ENCODE measurements around the gene U2AF1.
"Not testable (repeated sequence)": the region's sequence is repeated elsewhere in the genome, so short reads cannot be mapped to it uniquely, and the experiment has no call there.

The U2AF1 gene

GRCh38 chr21:43106965-43107793, at the start of gene U2AF1:
U2AF1 (minus strand) TSS chr21:43107570; CDS start chr21:43107494, 76 bp downstream.
- in situ Hi-C loops (cut with MboI; ENCODE audit: low pct_unique_long_range_greater_than_20kb, low sequenced_read_pairs, unreplicated experiment); DNase-seq (ENCODE audit: low spot score): not testable (repeated sequence)

DNA sequence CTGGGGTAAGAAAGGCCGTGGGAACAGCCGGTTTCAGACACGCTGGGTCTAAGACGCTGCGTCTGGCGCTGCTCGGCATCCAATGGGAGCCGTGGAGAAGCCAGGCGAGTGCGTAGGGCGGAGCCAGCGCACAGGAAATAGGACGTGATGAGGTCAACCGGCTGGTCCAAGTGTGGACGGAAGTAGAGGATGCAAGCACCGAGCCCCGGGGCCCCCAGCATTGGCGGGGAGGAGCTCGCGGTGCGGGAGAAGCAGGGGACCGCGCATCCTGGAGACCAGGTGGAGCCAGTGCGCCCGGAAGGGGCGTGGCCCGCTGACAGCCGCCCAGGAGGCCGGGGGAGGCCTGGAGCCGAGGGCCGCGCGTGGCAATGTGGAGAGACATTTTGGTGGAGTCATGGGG, 46.2 kb upstream of the U2AF1 start:
- in situ Hi-C loops (cut with MboI; ENCODE audit: low pct_unique_long_range_greater_than_20kb, low sequenced_read_pairs, unreplicated experiment): not testable (repeated sequence)

DNA sequence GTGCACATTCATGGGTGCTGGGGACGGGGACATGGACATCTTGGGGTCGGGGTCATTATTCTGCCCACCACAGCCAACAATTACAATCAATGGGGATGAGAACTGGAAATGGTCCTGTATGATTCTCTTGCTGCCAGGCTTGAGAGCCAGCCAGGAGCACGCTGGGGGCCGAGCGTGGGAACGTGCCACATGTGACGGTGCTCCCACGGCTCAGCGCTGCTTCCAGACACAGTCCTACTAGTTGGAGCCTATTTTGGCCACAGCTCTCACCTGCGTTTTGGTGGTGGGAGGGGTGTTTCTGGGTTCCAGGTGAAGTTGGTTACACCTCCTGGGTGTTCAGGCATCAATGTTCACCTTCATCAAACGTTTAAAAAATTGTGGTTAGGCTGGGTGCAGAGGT, 42.0 kb upstream of the U2AF1 start:
- in situ Hi-C loops (cut with MboI; ENCODE audit: low pct_unique_long_range_greater_than_20kb, low sequenced_read_pairs, unreplicated experiment); DNase-seq (ENCODE audit: low spot score): not testable (repeated sequence)

More for the DNA sequence above, 46.2 kb upstream of the U2AF1 start:
- DNase-seq (ENCODE audit: low spot score): not testable (repeated sequence)

DNA sequence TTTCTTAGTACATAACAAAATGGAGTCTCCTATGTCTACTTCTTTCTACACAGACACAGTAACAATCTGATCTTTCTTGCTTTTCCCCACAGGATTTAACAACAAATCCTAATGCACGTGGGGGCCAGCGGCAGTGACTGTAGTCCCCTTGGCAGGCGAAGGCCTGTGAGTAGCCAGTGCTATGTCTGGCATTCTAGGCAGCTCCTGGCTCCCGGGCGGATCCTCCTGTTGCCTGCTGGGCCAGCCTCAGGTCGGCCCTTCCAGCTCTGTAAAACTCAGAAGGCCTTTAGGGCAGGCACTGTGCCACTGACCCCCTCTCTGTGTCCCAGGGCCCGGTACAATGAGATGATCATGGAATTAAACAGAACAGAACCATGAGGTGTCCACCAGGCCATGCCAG, 40.6 kb upstream of the U2AF1 start:
- DNase-seq (ENCODE audit: low spot score); in situ Hi-C loops (cut with MboI; ENCODE audit: low pct_unique_long_range_greater_than_20kb, low sequenced_read_pairs, unreplicated experiment): not testable (repeated sequence)

GRCh38 chr21:43146637-43147036, 39.3 kb upstream of the U2AF1 start:
- in situ Hi-C loops (cut with MboI; ENCODE audit: low pct_unique_long_range_greater_than_20kb, low sequenced_read_pairs, unreplicated experiment); DNase-seq (ENCODE audit: low spot score): not testable (repeated sequence)

- DNase-seq (ENCODE audit: low spot score); in situ Hi-C loops (cut with MboI; ENCODE audit: low pct_unique_long_range_greater_than_20kb, low sequenced_read_pairs, unreplicated experiment): not testable (repeated sequence)
Observed at GRCh38 chr21:43141407-43141806, 34.0 kb upstream of the U2AF1 start.

- DNase-seq (ENCODE audit: low spot score); in situ Hi-C loops (cut with MboI; ENCODE audit: low pct_unique_long_range_greater_than_20kb, low sequenced_read_pairs, unreplicated experiment): not testable (repeated sequence)
Observed at GRCh38 chr21:43138944-43139343, 31.6 kb upstream of the U2AF1 start.

GRCh38 chr21:43134520-43134919, 27.1 kb upstream of the U2AF1 start:
- in situ Hi-C loops (cut with MboI; ENCODE audit: low pct_unique_long_range_greater_than_20kb, low sequenced_read_pairs, unreplicated experiment); DNase-seq (ENCODE audit: low spot score): not testable (repeated sequence)

DNA sequence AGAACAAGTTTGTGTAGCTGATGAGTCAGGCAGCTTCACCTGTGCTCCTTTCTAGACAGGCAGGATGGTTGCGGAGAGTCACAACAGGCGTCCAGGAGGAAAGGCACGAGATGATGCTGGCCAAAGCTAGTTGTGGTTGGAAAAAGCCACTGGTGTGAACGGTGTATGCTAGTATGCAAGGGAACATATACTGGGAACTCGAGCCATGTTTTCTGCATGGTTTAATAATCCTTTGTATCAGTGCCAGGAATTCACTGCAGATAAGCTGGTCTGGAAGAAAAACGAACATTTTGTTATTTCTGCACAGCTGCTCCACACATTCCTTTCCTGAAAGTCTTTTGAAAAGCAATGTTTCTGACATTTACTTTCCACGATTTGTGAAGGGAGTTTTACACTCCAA, 22.7 kb upstream of the U2AF1 start:
- in situ Hi-C loops (cut with MboI; ENCODE audit: low pct_unique_long_range_greater_than_20kb, low sequenced_read_pairs, unreplicated experiment); DNase-seq (ENCODE audit: low spot score): not testable (repeated sequence)

GRCh38 chr21:43115956-43116355, 8.6 kb upstream of the U2AF1 start:
- DNase-seq (ENCODE audit: low spot score); in situ Hi-C loops (cut with MboI; ENCODE audit: low pct_unique_long_range_greater_than_20kb, low sequenced_read_pairs, unreplicated experiment): not testable (repeated sequence)

DNA sequence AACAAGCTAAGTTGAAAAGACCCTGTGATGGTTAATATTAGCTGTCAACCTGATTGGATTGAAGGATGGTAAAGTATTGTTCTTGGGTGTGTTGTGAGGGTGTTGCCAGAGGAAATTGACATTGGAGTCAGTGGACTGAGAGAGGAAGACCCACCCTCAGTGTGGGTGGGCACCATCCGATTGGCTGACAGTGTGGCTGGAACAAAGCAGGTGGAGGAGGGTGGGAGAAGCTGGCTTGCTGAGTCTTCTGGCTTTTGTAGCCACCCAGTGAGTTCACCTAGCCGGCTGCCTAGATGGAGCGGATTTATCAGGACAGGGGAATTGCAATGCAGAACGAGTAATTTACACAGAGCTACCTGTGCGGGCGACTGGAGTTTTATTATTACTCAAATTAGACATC, 7.1 kb upstream of the U2AF1 start:
- in situ Hi-C loops (cut with MboI; ENCODE audit: low pct_unique_long_range_greater_than_20kb, low sequenced_read_pairs, unreplicated experiment); DNase-seq (ENCODE audit: low spot score): not testable (repeated sequence)

DNA sequence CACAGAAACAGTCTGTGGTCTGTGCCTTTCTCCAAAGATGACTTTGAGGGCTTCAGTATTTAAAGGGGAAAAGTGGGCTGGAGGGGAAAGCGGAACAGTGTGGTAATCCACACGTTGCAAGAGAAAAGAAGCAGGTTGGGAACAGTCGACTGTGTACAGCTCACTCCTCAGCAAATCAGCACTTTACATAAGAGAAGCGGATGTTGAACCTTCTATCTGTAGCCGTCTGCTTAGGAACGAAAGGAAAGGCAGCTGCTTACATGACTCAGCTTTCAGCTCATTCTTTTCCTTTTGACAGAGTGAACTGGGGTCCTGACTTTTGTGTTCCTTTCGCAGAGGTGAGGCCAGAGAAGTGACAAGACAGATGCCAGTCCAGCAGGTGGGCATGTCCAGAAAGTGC, 1.6 kb upstream of the U2AF1 start:
- in situ Hi-C loops (cut with MboI; ENCODE audit: low pct_unique_long_range_greater_than_20kb, low sequenced_read_pairs, unreplicated experiment); DNase-seq (ENCODE audit: low spot score): not testable (repeated sequence)

GRCh38 chr21:43108177-43108576, 807 bp upstream of the U2AF1 start:
- in situ Hi-C loops (cut with MboI; ENCODE audit: low pct_unique_long_range_greater_than_20kb, low sequenced_read_pairs, unreplicated experiment); DNase-seq (ENCODE audit: low spot score): not testable (repeated sequence)

- in situ Hi-C loops (cut with MboI; ENCODE audit: low pct_unique_long_range_greater_than_20kb, low sequenced_read_pairs, unreplicated experiment); DNase-seq (ENCODE audit: low spot score): not testable (repeated sequence)
Observed at GRCh38 chr21:43107794-43108137, 396 bp upstream of the U2AF1 start.

- DNase-seq (ENCODE audit: low spot score); in situ Hi-C loops (cut with MboI; ENCODE audit: low pct_unique_long_range_greater_than_20kb, low sequenced_read_pairs, unreplicated experiment): not testable (repeated sequence)
Observed at GRCh38 chr21:43104642-43105041, 2.7 kb downstream of the U2AF1 start.

GRCh38 chr21:43102281-43102680, 5.1 kb downstream of the U2AF1 start:
- in situ Hi-C loops (cut with MboI; ENCODE audit: low pct_unique_long_range_greater_than_20kb, low sequenced_read_pairs, unreplicated experiment); DNase-seq (ENCODE audit: low spot score): not testable (repeated sequence)

- in situ Hi-C loops (cut with MboI; ENCODE audit: low pct_unique_long_range_greater_than_20kb, low sequenced_read_pairs, unreplicated experiment); DNase-seq (ENCODE audit: low spot score): not testable (repeated sequence)
Observed at GRCh38 chr21:43101676-43102075, 5.7 kb downstream of the U2AF1 start.

- DNase-seq (ENCODE audit: low spot score); in situ Hi-C loops (cut with MboI; ENCODE audit: low pct_unique_long_range_greater_than_20kb, low sequenced_read_pairs, unreplicated experiment): not testable (repeated sequence)
Observed at GRCh38 chr21:43101000-43101399, 6.4 kb downstream of the U2AF1 start.

DNA sequence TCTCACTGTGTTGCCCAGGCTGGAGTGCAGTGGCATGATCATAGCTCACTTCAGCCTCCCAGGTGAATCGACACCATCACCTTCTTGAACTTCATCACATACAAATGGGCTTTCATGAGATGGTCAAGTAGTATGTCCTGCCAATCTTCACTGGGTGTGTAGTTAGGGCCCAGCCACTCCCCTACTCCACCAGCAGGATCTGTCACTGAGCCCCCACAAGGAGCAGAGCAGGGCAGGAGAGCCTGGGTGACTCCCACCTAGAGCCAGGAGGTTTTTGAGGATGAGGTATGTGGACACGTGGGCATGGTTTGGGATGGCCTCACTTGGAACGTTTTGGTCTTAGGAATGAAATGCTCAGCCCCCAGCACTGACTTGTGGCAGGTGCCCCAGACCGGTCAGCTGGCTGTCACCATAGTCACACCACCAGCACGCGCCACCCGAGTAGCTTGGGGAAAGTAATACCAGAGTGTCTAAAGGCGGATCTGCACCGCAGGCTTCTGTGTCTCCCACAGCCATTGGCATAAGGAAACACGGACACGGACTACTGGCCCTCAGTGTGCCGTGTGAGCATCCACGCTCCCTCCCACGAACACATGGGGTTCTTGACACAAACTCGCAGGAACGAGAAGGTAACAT, 15.3 kb downstream of the U2AF1 start:
- DNase-seq (ENCODE audit: low spot score); in situ Hi-C loops (cut with MboI; ENCODE audit: low pct_unique_long_range_greater_than_20kb, low sequenced_read_pairs, unreplicated experiment): not testable (repeated sequence)

Measured in GM13977 (cell line).